ENCODE measurements around the gene DOCK2. TPM values are rescaled to one million over a fixed set of nuclear protein-coding genes. Genes with fewer than 3 reads are reported as not detected.
"Not testable (repeated sequence)": the region's sequence is repeated elsewhere in the genome, so short reads cannot be mapped to it uniquely, and the experiment has no call there.

DOCK2 gene
- polyA plus RNA-seq, 1 of the 3 experiments (the other 2 are of a cell fraction), result 3.8 TPM

- H3F3A ChIP-seq (replicated peaks; ENCODE audit: insufficient read depth); H3K4me1 ChIP-seq (ENCODE audit: control insufficient read depth in 1 of 2, insufficient read depth in 2 of 2, low read depth in 1 of 2, low read length in 1 of 2); CTCF ChIA-PET; H3K79me2 ChIP-seq (ENCODE audit: insufficient read depth); H4K20me1 ChIP-seq (ENCODE audit: insufficient read depth); H3K4me3 ChIP-seq (ENCODE audit: low read depth in 2 of 2, low read length in 1 of 2); POLR2A ChIA-PET; H3K9me2 ChIP-seq; H3K27me3 ChIP-seq (ENCODE audit: insufficient read depth); DNase-seq; H3K36me3 ChIP-seq (replicated peaks in 1 of 2; ENCODE audit: control insufficient read depth in 1 of 2, insufficient read depth in 2 of 2, low read length in 1 of 2); H3K9ac ChIP-seq; H3K27ac ChIP-seq (ENCODE audit: low read depth in 2 of 2, low read length in 1 of 2); H3K9me3 ChIP-seq; H2AFZ ChIP-seq (ENCODE audit: low read depth); H3K4me2 ChIP-seq: not testable (repeated sequence)
- WGBS (ENCODE audit: low lambda C conversion rate), result 84% methylated on average over 1 of the region's 1 CpG
These were observed 197.5 kb downstream of the DOCK2 start for GRCh38 chr5:169834540-169834939.

- H4K20me1 ChIP-seq (ENCODE audit: insufficient read depth), result no peaks in the 10 kb centered on the region
- no peaks in the 10 kb centered on the region for H3F3A ChIP-seq (replicated peaks; ENCODE audit: insufficient read depth)
- H2AFZ ChIP-seq (ENCODE audit: low read depth), result no peak overlapping the region
- H3K9ac ChIP-seq, result no peak overlapping the region
- no peaks in the 10 kb centered on the region for H3K27me3 ChIP-seq (ENCODE audit: insufficient read depth)
- H3K27ac ChIP-seq (ENCODE audit: low read depth in 2 of 2, low read length in 1 of 2), result no peak overlapping the region
- H3K4me1 ChIP-seq (ENCODE audit: control insufficient read depth in 1 of 2, insufficient read depth in 2 of 2, low read depth in 1 of 2, low read length in 1 of 2), result no peaks in the 10 kb centered on the region; a peak in 1 of 4 replicates
- ChIA-PET POLR2A (no interaction called here), CTCF (interaction anchor here (0.9 to 1.4 kb wide), 4 partner anchors 9 to 143 kb away, joined by 3 read pairs; partner anchors contain the start of gene INSYN2B)
- TF ChIP-seq RXRA (IDR thresholded peaks at IDR 0.05; ENCODE audit: borderline replicate concordance, low read depth) (no peak), RCOR1 (IDR thresholded peaks at IDR 0.05; ENCODE audit: low read length) (no peak), USF2 (IDR thresholded peaks at IDR 0.05; ENCODE audit: borderline replicate concordance, low read depth, low read length) (no peak), MEF2A (IDR thresholded peaks at IDR 0.05; ENCODE audit: borderline replicate concordance, low read depth) (no peak), FOSL2 (IDR thresholded peaks at IDR 0.05; ENCODE audit: borderline replicate concordance, low read depth) (no peak), USF1 (IDR thresholded peaks at IDR 0.05; ENCODE audit: borderline replicate concordance, low read depth) (no peak), YY1 (IDR thresholded peaks at IDR 0.05; ENCODE audit: low read depth) (no peak), GABPA (IDR thresholded peaks at IDR 0.05; ENCODE audit: low read depth) (no peak), CTCF (IDR thresholded peaks at IDR 0.05) (no peak), MXI1 (IDR thresholded peaks at IDR 0.05; ENCODE audit: low read depth, low read length) (no peak), EZH2phosphoT487 (IDR thresholded peaks at IDR 0.05; ENCODE audit: borderline replicate concordance, low read depth) (no peak), SIN3A (IDR thresholded peaks at IDR 0.05; ENCODE audit: borderline replicate concordance, low read depth, low read length) (no peak), FOXJ3 (CRISPR knock-in tag; IDR thresholded peaks at IDR 0.05) (no peak), FOXM1 (IDR thresholded peaks at IDR 0.05; ENCODE audit: low read depth) (no peak)
- no peaks in the 10 kb centered on the region for H3K79me2 ChIP-seq (ENCODE audit: insufficient read depth)
- no peak overlapping the region for H3K4me3 ChIP-seq (ENCODE audit: low read depth in 2 of 2, low read length in 1 of 2)
- H3K36me3 ChIP-seq (replicated peaks in 1 of 2; ENCODE audit: control insufficient read depth in 1 of 2, insufficient read depth in 2 of 2, low read length in 1 of 2), result no peaks in the 10 kb centered on the region
- H3K9me3 ChIP-seq, result no peaks in the 10 kb centered on the region
- no peak for DNase-seq
- no peak overlapping the region for H3K4me2 ChIP-seq
- H3K9me2 ChIP-seq, result no peaks in the 10 kb centered on the region
- WGBS (ENCODE audit: low lambda C conversion rate), result 65% methylated on average over 3 of the region's 3 CpGs
These were observed 199.9 kb downstream of the DOCK2 start for GRCh38 chr5:169836835-169837536.

Measured in SK-N-SH (cell line).